Endothelial cell (in vitro differentiated cells): ENCODE data around the gene TMEM101. TPM values are rescaled to one million over a fixed set of nuclear protein-coding genes. Genes with fewer than 3 reads are reported as not detected.
A peak's percentile ranks its signal among the peaks of the same experiment; 100 is the strongest.

ENCODE experiments used
- DNase-seq: peaks from one replicate; pipeline ENCODE4 v3.0.0; 2021; ENCODE audit warnings: low spot score
- H3K27ac Mint-ChIP-seq: one replicate; pipeline ENCODE4 v1.8.0; 2021; ENCODE audit warnings: mixed read lengths, inconsistent platforms; ENCODE audit not compliant: unreplicated experiment
- H3K27me3 Mint-ChIP-seq: one replicate; pipeline ENCODE4 v1.8.0; 2021; ENCODE audit warnings: mild to moderate bottlenecking, moderate library complexity, mixed read lengths, inconsistent platforms; ENCODE audit not compliant: unreplicated experiment
- H3K36me3 Mint-ChIP-seq: one replicate; pipeline ENCODE4 v1.8.0; 2021; ENCODE audit warnings: mild to moderate bottlenecking, low read depth, mixed read lengths, inconsistent platforms; ENCODE audit not compliant: unreplicated experiment
- H3K4me1 Mint-ChIP-seq: one replicate; pipeline ENCODE4 v1.8.0; 2021; ENCODE audit warnings: mild to moderate bottlenecking, mixed read lengths, inconsistent platforms; ENCODE audit not compliant: unreplicated experiment
- H3K4me3 Mint-ChIP-seq: one replicate; pipeline ENCODE4 v1.8.0; 2021; ENCODE audit warnings: mild to moderate bottlenecking, mixed read lengths, inconsistent platforms; ENCODE audit not compliant: unreplicated experiment
- H3K9me3 Mint-ChIP-seq: one replicate; pipeline ENCODE4 v1.8.0; 2021; ENCODE audit warnings: mixed read lengths, inconsistent platforms; ENCODE audit not compliant: unreplicated experiment
- CTCF ChIP-seq: fragments of 200-600 bp; sonication (generic); IDR thresholded peaks from one replicate; pipeline ENCODE4 v1.5.0; 2021; ENCODE audit warnings: antibody characterized with exemption; ENCODE audit not compliant: unreplicated experiment
- total RNA-seq: library from RNA; stranded (reverse); fragmentation: NEBNext Ultra II Directional; extraction: Animal tissue kit (Norgen Biotek cat#: 25700); gene quantifications from one replicate; pipeline ENCODE4 v1.2.1, GENCODE V29; 2021; ENCODE audit not compliant: unreplicated experiment

The TMEM101 gene
- total RNA-seq, 1 donor from 2014 or later, result 32.1 TPM

- Mint-ChIP-seq H3K9me3 (no peaks in the 10 kb centered on the region), H3K27me3 (peaks cover 4% of the 10 kb centered on the region), H3K4me1 (no peaks in the 10 kb centered on the region), H3K27ac (no peak overlapping the region), H3K4me3 (no peak overlapping the region), H3K36me3 (no peaks in the 10 kb centered on the region)
- no peak for DNase-seq
- no peak for TF ChIP-seq CTCF
These were observed 27.4 kb downstream of the TMEM101 start for GRCh38 chr17:43987131-43988021.

GRCh38 chr17:43986225-43986981 lies 28.4 kb downstream of the TMEM101 start:
- Mint-ChIP-seq H3K4me3 (no peak overlapping the region), H3K36me3 (no peaks in the 10 kb centered on the region), H3K27me3 (peaks cover 4% of the 10 kb centered on the region), H3K4me1 (no peaks in the 10 kb centered on the region), H3K27ac (no peak overlapping the region), H3K9me3 (no peaks in the 10 kb centered on the region)
- no peak for DNase-seq
- TF ChIP-seq CTCF, result no peak

- DNase-seq, result no peak
- peaks cover 4% of the 10 kb centered on the region for H3K27me3 Mint-ChIP-seq
- H3K27ac Mint-ChIP-seq, result no peak overlapping the region
- no peak overlapping the region for H3K4me3 Mint-ChIP-seq
- H3K36me3 Mint-ChIP-seq, result no peaks in the 10 kb centered on the region
- no peak for TF ChIP-seq CTCF
- no peaks in the 10 kb centered on the region for H3K4me1 Mint-ChIP-seq
- no peaks in the 10 kb centered on the region for H3K9me3 Mint-ChIP-seq
These were observed 30.2 kb downstream of the TMEM101 start for GRCh38 chr17:43984521-43984920.

- Mint-ChIP-seq H3K27me3 (peaks cover 4% of the 10 kb centered on the region), H3K36me3 (no peaks in the 10 kb centered on the region), H3K9me3 (no peaks in the 10 kb centered on the region), H3K27ac (no peak overlapping the region), H3K4me3 (peak overlapping the region; percentile 37), H3K4me1 (no peaks in the 10 kb centered on the region)
- peak; percentile 17 for TF ChIP-seq CTCF
- peak; percentile 35 for DNase-seq
These were observed 31.0 kb downstream of the TMEM101 start for GRCh38 chr17:43983515-43984411.
